Retina (tissue), 1 donor: ENCODE measurements around the gene MRPL24.
"Not testable (repeated sequence)": the region's sequence is repeated elsewhere in the genome, so short reads cannot be mapped to it uniquely, and the experiment has no call there.

Source experiments
- DNase-seq: peaks from one replicate; pipeline ENCODE4 v3.0.0-alpha.2; 2016

The MRPL24 gene

DNA sequence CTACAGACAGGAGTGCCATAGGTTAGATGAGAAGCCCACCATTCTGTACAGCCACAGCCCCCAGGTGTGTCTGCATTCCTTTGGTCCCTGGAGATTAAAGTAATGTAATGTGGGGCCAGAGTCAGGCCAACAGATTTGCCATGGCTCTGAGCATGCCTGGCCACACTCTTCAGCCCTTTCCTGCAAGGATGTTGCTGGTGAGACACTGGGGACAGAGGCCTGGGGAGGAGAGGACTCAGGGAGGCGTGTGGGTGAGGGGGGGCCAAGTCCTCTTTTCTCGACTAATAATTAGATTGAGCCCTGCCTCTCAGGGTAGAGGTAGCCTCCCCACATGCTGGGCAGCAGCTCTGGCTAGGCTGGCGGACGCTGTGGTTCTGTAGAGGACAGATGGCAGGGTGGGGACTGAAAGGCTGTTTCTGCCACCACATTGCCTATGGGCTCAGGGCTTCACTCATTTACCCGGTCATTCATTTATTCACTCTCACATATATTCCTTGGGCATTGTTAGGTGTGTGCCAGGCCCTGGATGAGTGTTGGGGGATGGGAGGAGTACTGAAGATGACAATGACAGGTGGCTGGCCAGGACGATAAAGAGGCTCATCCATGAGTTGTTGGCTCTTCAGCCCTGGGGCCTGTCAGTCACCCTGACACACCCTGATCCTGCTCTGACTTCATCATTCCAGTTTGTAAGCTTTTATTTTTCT, 19.4 kb upstream of the MRPL24 start:
- peak; percentile 38 for DNase-seq

DNA sequence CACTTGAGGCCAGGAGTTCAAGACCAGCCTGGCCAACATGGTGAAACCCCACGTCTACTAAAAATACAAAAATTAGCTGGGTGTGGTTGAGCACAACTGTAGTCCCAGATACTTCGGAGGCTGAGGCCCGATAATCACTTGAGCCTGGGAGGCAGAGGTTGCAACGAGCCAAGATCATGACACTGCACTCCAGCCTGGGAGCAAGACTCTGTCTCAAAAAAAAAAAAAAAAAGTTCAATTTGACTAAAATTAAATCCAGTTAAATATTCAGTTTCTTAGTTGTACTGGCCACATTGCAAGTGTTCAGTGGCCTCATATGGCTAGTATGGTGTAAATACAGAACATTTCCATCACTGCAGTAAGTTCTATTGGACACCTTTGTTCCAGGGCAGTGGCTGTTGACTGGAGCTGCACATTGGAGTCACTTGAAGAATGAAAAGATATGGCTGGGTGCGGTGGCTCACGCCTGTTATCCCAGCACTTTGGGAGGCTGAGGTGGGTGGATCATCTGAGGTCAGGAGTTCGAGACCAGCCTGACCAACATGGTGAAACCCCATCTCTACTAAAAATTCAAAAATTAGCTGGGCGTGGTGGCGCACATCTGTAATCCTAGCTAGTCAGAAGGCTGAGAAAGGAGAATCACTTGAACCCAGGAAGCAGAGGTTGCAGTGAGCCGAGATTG, 16.8 kb upstream of the MRPL24 start:
- DNase-seq, result not testable (repeated sequence)

DNA sequence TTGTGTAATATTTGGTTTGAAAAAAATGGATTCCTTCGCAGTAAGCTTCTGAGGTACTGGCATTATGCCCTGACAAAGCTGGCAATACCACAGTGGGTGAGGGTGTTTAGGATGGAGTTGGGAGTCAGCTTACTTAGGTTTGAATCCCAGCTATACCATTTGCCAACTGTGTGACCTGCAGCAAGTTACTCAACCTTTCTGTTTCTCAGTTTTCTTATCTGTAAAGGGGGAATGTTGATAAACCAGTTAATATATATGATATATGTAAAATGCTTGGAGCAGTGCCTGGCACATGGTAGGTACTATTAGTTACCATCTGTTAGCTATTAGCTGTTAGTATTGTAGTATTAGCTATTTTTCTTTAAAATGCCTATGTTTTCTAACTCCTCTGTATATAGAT, 15.5 kb upstream of the MRPL24 start:
- no peak for DNase-seq

DNA sequence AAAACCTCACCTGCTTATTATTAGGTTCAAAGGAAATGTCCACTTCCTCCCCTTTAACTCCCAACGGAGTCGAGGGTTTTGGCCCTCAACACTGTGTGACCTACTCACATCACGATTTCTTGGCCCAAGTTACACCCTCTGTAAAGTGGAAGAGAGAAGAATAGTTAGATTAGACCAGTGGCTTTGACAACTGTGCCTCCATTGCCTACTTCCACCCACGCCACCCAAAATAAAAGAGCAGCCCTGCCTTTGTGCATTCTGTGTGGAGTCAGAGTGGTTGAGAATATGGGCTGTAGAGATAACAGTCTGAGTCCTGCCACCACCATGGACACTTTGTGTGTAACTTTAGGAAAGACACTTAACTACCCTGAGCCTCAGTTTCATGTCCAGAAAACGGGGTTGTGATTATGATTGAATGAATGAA, 14.7 kb upstream of the MRPL24 start:
- no peak for DNase-seq

DNA sequence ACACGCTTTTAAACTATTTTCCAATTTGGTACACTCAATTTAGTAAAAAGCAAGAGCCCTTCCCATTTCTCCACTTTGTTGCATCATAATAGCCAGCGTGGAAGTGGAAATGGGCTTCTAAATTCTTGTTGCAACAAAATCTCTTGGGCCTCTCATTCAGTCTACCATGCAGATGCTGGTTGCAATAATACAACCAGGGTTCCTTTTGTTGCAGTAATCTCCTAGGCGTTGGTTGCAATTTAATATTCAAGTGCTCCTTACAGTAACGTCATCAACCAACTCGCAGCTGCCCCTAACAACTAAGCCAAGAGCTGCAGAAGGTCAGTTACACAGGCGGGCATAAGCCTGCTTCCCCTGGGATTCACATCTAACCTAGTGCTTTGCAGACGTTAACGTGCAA, 13.3 kb upstream of the MRPL24 start:
- DNase-seq, result no peak

DNA sequence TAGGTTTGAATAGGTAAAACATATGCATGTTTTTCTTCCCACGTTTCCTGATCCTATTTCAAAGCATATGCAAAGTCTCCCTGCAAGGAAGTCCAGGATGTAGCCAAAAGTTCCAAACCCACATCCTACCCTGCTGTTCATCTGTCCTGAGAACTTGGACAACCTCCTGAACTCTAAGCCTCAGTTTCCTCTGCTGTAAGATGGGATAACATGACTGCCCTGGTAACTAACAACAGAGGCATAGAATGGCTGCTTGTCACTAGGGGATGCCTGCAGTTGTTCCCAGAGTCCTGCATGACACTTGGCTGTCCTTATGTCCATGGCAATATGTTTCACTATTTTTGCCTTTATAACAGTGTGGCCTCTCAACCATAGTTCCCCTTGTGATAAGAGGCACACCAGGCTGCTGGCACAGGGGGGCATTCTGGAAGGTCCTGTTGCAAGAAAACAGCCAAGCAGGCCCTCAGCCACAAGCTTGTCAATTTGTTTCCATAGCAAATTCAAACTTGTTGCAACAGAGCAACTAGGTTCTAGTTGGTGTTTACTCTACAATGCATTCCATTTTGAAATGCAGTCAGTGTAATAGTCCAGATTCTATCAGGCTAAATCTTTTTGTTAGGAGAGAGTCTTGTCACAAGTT, 12.1 kb upstream of the MRPL24 start:
- DNase-seq, result no peak

DNA sequence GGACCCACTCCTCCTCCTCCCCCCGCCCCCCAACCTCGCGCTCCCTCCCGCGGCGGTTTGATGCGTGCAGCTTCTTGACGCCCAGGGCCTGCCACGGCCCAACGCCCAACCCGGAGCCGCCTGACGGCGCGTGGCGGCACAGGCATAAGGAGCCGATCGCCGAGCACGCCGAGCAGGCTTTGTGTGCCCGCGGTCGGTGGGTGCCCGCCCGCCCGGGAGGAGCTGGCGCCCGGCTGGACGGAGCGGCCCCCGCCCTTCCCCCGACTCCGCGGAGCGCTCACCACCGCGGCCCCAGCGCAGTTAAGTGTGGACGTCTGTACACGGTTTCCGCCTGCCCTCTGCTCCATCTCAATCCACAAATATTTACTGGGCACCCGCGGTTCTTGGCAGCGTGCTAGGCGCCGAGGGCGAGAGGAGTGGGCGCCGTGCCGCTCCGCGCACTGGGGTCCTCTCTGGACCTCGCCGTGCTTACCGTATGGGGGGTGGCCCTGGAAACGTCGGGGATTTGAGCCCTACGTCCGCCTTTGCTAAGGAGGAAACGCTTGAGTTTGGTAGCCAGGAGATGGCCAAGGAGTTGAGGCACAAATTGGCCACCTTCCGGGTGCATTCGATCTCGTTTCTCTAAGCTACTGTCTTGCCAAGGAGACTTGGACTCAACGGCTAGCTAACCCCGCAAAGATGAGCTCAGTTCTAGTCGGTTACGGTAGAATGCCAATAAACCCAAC, 11.0 kb upstream of the MRPL24 start:
- DNase-seq, result peak; percentile 93

DNA sequence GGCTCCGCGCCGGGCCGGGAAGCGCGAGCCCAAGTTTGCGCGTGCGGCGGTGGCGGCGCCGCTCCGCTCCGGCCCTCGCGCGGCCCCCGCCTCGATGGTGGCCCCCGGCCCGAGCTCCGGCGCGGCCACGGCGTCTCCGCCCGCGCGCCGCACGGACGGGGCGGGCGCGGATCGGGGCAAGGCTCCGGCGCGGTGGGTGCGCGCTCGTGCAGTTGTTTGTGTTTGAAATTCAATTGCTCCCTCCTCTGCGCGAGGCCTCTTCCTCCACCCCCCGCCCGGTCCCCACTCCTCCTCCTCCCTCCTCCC, 10.5 kb upstream of the MRPL24 start, which contains the start of gene HDGF:
HDGF (minus strand) TSS at position 225 of the 306 bp plus-strand sequence. CDS start 246 bp downstream, outside the sequence.
- no peak for DNase-seq

DNA sequence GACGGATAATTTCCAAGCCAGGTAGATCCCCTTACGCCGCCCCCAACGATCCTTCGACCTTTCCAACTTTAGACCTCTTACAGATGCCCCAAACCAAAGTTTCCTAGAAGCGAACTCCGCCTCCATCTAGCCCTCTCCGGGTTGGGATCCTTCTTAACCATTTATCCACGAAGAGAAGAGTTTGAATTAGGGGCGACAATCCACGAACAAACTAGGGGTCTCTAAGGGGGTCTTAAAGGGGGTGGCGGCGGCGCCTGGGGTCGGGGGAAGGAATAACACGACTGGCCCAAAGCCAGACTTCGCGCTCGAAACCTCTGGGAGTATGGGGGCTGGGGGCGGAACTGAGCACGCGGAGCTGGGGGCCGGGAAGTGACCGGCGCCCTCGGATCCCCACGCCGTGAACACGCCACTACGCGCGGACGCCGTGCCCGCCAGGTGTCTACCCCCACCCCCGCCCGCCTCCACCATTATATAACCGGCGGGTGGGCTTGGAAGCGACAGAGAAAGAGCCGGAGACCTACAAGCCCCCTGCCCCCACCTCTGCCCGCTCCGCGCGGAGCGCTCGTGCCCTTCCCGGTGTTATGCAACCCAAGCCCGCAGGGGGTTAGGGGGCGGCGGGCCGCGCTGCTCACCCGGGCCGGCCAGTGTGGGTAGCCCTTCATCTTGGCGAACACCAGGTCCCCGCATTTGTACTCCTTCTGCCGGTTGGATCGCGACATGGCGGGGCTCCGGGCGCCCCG, 10.0 kb upstream of the MRPL24 start:
- peak; percentile 74 for DNase-seq

DNA sequence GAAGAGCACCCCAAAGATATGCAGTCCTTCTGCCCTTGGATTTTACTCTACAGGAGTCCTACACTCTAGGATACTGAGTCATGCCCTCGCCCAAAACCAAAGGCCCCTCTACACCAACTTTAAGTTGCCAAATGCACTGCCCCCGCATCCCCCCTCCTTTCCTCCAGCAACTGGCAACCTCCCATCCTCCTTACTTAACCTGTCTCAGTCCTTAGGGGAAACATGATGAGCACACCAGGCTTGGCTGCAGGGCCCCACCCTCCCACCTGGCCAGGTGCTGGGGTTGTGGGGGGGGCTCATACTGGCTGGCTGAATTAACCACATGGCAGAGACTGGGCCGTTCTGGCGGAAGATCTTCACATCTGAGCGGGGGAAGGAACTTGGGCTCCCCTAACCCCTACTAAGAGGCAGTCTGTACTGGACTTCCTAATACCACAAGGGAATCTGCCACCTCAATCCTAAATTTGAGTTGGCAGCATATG, 9.3 kb upstream of the MRPL24 start:
- peak; percentile 17 for DNase-seq

DNA sequence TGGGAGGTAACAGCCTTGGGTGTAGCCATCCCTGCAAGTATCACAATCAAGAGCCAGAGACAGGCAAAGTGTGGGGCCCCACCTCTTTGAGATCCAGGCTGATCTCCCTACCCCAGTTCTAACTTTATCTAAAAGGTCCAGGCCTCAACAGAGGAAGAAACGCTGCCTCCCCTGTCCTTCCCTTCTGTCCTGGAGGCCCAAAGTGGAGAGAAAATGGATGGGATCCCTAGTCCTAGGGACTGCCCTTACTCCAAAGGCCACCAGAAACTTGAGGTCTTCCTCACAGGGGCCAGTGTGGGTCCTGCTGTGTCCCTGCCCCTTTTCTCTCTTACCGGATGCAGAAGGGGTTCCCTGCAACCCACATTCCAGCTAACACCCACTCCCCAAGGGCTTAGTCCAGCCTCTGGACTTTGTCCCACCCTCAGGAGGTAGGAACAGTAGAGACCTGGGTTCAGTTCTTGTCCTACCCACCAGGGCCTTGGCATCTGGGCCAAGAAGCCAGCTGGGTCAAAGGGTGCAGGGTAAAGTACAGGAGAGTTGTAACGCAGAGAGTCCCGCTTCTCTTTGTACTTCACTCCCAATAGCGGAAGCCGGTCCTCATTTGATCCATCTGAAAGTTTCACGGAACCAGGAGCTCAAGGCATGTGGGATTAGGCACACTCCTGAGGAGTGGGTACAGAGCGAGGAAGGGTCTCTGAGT, 8.7 kb upstream of the MRPL24 start:
- DNase-seq, result no peak

DNA sequence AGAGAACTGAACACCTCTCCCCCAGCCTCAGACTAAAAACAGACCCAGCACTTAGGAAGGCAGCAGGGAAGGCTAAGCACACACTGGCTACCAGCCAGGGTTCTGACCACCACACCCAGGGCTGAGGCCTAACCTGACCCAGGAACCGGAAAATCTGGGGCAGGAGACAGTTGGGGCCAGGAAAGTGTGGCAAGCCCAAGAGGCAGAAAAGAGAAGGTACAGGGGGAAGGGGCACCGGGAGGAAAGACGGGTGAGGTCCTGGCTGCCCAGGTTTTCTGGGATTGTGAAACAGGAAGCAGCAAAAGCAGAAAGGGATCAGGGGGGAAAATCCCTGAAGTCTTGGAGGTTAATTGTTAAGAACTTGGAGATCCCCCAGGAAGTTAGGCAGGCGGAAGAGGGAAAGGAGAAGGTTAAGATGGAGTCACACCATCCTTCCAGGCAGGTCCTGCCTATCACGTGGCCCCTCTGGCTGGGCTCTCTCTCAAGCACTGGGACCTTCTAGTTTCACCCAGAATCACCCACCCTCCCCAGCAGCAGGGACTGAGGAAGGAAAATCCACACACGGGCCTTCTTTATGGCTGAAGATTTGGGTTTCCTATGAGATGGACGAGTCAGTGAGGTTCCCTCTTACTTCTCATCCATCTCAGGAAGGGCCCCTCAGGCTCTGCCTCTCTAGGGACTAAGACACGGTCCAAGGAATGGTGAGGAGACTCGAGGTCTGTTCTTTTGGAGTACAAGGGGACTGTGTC, 8.0 kb upstream of the MRPL24 start:
- no peak for DNase-seq

DNA sequence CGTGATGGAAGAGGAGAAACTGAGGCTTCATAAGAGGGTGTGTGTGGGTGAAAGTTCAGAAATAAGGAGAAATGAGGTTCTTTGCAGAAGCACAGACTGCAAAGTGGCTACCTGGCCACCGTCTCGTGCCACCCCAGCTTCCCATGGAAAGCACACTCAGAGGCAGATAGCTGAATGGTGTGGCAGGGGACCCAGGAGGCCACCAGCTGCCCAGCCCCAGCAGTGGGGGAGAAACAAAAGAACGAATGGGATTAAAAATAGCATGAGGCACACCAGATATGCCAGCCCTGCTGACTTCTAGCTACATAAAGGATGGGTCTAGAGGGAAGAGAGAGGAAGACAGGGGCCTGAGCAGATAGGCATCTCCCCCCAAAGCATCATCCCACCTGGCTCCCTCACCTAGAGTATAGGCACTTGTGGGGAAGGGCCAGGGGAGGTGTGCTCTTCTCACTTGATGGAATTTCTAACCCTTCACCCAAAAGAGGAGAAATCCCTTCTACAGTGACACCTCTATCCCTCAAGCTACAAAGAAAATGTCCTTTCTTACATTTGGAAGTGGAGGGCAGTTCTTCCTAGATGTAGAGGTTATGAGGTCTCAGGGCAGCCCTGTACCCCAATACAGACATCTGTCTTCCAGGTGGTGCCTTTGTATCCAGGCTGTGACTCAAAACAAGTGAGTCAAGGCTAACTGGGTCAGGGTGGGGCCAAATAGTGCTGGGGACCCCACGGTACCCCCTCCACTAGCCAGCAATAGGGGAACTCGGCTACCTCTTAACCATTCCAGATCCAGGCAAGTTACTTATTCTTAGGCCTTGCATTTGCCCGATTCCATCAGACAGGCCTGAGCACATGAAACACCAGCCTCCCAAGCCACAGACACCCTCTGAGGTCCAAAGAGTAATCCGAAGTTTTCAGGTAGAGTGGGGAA, 7.1 kb upstream of the MRPL24 start:
- DNase-seq, result no peak

DNA sequence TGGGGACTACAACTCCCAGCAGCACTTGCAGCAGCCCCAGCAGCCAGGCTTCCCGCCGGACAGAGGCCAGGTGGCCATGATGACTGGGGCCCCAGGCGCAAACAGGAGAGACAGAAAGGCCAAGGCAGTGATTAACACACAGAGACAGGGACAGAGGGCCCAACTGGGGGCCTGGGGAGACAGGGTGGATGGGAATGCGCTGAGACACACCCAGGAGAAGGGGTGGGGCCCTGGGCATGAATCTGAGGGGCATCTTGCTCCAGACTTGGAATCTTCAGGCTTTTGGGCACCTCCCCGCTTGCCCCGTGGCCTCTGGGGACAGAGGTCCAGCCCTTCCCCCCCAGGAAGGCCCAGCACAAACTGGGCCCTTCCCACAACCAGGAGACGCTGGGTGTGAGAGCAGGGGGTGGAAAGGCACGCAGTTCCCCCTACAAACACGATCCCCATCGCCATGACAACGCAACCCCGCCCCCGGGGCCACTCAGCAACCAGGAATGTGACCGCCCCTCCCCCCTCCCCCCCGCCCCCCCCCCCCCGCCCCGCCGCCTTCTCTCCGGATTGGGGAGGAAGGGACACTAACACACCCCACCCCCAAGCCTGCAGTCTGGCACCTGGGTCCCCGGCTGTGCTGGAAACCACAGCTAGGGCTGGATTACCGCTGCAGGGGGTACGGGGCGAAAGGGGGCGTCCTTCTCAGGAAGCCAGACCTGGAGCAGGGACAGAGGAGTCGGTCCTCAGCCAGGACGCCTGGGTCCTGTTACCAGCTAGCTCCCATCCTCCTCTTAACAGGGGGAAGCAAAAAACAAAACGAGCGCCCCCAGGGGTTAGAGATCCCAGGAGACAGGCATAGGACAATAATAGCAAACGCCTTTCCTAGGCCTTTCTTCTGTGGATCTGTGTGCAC, 6.1 kb upstream of the MRPL24 start:
- peak; percentile 90 for DNase-seq

DNA sequence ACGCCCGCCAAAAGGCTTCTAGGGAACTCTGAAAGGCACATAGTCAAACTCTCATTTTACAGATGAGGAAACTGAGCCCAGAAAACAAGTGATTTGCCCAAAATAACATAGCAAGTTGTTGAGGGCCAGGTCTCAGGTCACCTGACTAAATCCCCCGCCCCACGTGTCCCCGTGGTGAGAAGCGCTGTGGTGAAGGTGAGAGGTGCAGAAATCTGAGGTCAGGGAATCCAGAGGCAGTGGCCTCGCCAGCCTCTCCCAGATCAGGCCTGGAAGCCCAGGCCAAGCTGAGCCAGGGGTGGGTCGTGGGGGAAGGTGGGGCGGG, 5.5 kb upstream of the MRPL24 start:
- DNase-seq, result no peak

DNA sequence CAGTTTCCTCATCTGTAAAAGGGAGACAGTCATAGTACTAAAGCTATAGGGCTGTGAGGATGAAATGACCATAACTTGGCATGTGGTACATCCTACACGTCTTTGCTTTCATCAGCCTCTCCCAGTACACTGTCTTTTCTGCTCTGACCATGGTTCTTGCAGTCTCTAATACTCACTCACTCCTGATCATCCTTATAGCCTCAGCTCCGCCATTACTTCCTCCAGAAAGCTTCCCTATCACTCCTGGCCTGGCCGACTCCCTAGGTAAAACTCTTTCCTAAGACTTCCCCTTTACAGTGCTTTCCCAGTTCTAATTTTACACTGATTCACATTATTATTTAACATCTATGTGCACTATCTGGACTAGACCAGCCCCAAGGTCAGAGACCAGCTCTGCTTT, 5.0 kb upstream of the MRPL24 start:
- no peak for DNase-seq

DNA sequence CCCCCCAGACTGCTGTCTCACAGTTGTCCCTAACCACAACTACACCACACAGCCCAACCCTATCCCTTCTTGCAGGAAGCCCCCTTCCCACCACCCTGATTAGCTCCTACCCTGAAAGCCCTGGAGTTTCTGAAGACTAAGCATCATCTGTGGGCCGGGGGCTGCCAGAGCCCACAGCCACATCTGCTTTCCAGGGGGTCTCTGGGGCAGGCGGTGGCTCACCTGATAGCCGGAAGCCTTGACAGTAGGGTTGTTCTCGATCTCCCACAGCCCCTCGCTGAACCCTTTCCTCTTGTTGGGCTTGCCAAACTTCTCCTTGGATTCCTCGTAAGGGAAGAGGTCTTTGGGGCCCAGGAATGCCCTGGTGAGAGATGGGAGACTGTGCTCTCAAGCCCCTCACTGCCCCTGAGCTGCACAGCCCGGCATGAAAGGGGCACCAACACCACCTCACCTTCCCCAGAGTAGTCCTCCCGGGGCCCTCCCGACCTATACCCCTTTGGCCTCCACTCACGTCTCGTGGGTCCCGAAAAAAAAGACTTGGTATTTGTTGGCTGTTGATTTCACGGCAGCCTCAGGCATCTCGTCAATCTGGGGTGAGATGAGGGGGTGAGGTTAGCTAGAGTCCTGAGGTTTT, 4.0 kb upstream of the MRPL24 start:
- DNase-seq, result no peak

DNA sequence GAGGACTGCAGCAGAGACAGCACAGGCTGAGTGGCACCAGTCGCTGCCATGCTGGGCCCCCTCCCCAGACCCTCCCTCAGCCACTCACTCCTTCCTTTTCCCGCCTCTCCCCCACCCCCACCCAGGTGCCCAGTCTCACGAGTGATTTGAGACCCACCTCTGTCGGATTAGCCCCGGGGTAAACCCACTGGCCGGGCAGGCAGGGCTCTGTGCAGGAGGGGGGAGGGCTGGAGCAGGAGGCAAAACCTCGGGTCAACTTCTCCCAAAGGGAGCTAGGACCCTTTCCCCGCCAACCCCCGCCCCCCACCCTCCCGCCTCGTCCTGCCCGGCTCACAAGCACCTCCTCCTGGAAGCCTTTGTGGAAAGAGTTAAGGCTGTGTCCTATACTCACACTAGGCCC, 3.5 kb upstream of the MRPL24 start:
- DNase-seq, result no peak
